Natural killer cell (primary cell): ENCODE data around the gene GAGE13. TPM values are rescaled to one million over a fixed set of nuclear protein-coding genes. Genes with fewer than 3 reads are reported as not detected.
A peak's percentile ranks its signal among the peaks of the same experiment; 100 is the strongest.

Experiments used
- ATAC-seq, 3 donors: fragments of 150-1000 bp in 2 of 3; fragments of 200-7000 bp in 1 of 3; cut with Tn5 transposase; 1 replicate in 1 of 3; 2 replicates in 2 of 3; pipeline ENCODE4 v1.10.0; 2021; ENCODE audit warnings: mild to moderate bottlenecking in 2 of 3, moderate library complexity in 2 of 3
- DNase-seq, 2 donors: peaks; one replicate each; pipeline versions ENCODE4 v3.0.0 to v3.0.0-alpha.2; 2013 to 2021; ENCODE audit warnings: mixed read lengths in 1 of 2
- H3K27ac ChIP-seq: one replicate; pipeline ENCODE4 v1.5.1; 2013; ENCODE audit warnings: mild to moderate bottlenecking, low read length
- H3K27me3 ChIP-seq: one replicate; pipeline ENCODE4 v1.6.1; 2013; ENCODE audit warnings: low read length; ENCODE audit not compliant: control insufficient read depth, insufficient read depth
- H3K36me3 ChIP-seq: one replicate; pipeline ENCODE4 v1.6.1; 2013; ENCODE audit warnings: low read length; ENCODE audit not compliant: control insufficient read depth, insufficient read depth
- H3K4me1 ChIP-seq: one replicate; pipeline ENCODE4 v1.6.1; 2013; ENCODE audit warnings: low read length; ENCODE audit not compliant: control insufficient read depth, insufficient read depth
- H3K4me3 ChIP-seq: one replicate; pipeline ENCODE4 v1.5.1; 2013; ENCODE audit warnings: low read length
- H3K9me3 ChIP-seq: one replicate; pipeline ENCODE4 v1.6.1; 2013; ENCODE audit warnings: low read length; ENCODE audit not compliant: control insufficient read depth, insufficient read depth
- H3K27ac Mint-ChIP-seq, 2 donors: one replicate each; pipeline ENCODE4 v1.8.0; 2022; ENCODE audit warnings: mild to moderate bottlenecking in 2 of 2, mixed read lengths in 2 of 2, moderate library complexity in 1 of 2
- H3K27me3 Mint-ChIP-seq, 2 donors: one replicate each; pipeline ENCODE4 v1.8.0; 2022; ENCODE audit warnings: low read depth in 2 of 2, mixed read lengths in 2 of 2
- H3K36me3 Mint-ChIP-seq: one replicate; pipeline ENCODE4 v1.8.0; 2022; ENCODE audit warnings: mixed read lengths
- H3K4me1 Mint-ChIP-seq, 2 donors: one replicate each; pipeline ENCODE4 v1.8.0; 2022; ENCODE audit warnings: mixed read lengths in 2 of 2
- H3K4me3 Mint-ChIP-seq: one replicate; pipeline ENCODE4 v1.8.0; 2022; ENCODE audit warnings: mild to moderate bottlenecking, moderate library complexity, mixed read lengths
- H3K9me3 Mint-ChIP-seq, 2 donors: one replicate each; pipeline ENCODE4 v1.8.0; 2022; ENCODE audit warnings: mixed read lengths in 2 of 2
- CTCF ChIP-seq: fragments of 200-600 bp; IDR thresholded peaks from one replicate; pipeline ENCODE4 v1.8.0; 2022; ENCODE audit warnings: antibody characterized with exemption
- WGBS: methylation state at CpG from one replicate; pipeline ENCODE4 v1.1.7; 2013; ENCODE audit warnings: missing lambda C conversion rate; ENCODE audit not compliant: insufficient coverage; 5-methylcytosine and 5-hydroxymethylcytosine counted together
- intact Hi-C: fragments of 100-400 bp; cut with micrococcal nuclease; formaldehyde crosslinking; loops from one replicate; pipeline ENCODE4 v1.14.2; 2022
- total RNA-seq, 4 donors: library from RNA; stranded (reverse); fragments of 120-200 nt in 1 of 4; gene quantifications; one replicate each; pipeline versions ENCODE4 v1.2.3 to v1.2.4, GENCODE V29; 2013 to 2022

Gene GAGE13
- total RNA-seq, 3 donors from 2014 or later (not counting 1 experiment from before 2014, with no cell fraction given) = not detected

- DNase-seq = peak in 1 of 2 donors; percentile 64
- H3K4me3 ChIP-seq = peak overlapping the region; percentile 29
- no peaks in the 10 kb centered on the region for H3K36me3 Mint-ChIP-seq
- H3K36me3 ChIP-seq = no peaks in the 10 kb centered on the region
- peak overlapping the region; percentile 92 to 94 for H3K27ac Mint-ChIP-seq
- no peaks in the 10 kb centered on the region for H3K9me3 ChIP-seq
- peaks cover 23 to 24% of the 10 kb centered on the region in 2 donors for H3K4me1 Mint-ChIP-seq
- intact Hi-C loops = loop anchor here (1.0 kb wide), 1 partner anchor 39 kb away; the partner anchor contains the start of gene PPP1R3F
- ATAC-seq = peak in 2 of 3 donors; percentile 44 to 51
- TF ChIP-seq CTCF = no peak
- H3K27ac ChIP-seq = peak overlapping the region; percentile 82
- no peaks in the 10 kb centered on the region for H3K27me3 ChIP-seq
- peak overlapping the region; percentile 92 for H3K4me3 Mint-ChIP-seq
- peaks cover 30% of the 10 kb centered on the region for H3K4me1 ChIP-seq
- 39% methylated on average over 15 of the region's 15 CpGs for WGBS
- H3K9me3 Mint-ChIP-seq = no peaks in the 10 kb centered on the region
- H3K27me3 Mint-ChIP-seq = peaks cover 0 to 29% of the 10 kb centered on the region in 2 donors
Observed at GRCh38 chrX:49308604-49309269, 22.6 kb upstream of the GAGE13 start.

- H3K4me3 Mint-ChIP-seq = peak overlapping the region; percentile 92
- Histone ChIP-seq H3K9me3 (no peaks in the 10 kb centered on the region), H3K4me3 (peak overlapping the region; percentile 29), H3K27me3 (no peaks in the 10 kb centered on the region), H3K4me1 (peaks cover 30% of the 10 kb centered on the region), H3K27ac (peak overlapping the region; percentile 82), H3K36me3 (no peaks in the 10 kb centered on the region)
- H3K27ac Mint-ChIP-seq = peak overlapping the region; percentile 92 to 94
- peaks cover 0 to 27% of the 10 kb centered on the region in 2 donors for H3K27me3 Mint-ChIP-seq
- 15% methylated on average over 6 of the region's 8 CpGs for WGBS
- no peak for TF ChIP-seq CTCF
- H3K36me3 Mint-ChIP-seq = no peaks in the 10 kb centered on the region
- H3K9me3 Mint-ChIP-seq = no peaks in the 10 kb centered on the region
- peak; percentile 80 to 87 (median 82) for ATAC-seq
- DNase-seq = peak; percentile 25 to 55
- intact Hi-C loops = loop anchor here (1.0 kb wide), 1 partner anchor 40 kb away; the partner anchor contains the start of gene PPP1R3F
- peaks cover 23 to 24% of the 10 kb centered on the region in 2 donors for H3K4me1 Mint-ChIP-seq
Observed at GRCh38 chrX:49309401-49309981, 21.9 kb upstream of the GAGE13 start.

GRCh38 chrX:49310371-49310770 lies 21.0 kb upstream of the GAGE13 start:
- Mint-ChIP-seq H3K9me3 (no peaks in the 10 kb centered on the region), H3K4me3 (peak overlapping the region; percentile 92), H3K36me3 (no peaks in the 10 kb centered on the region), H3K4me1 (peaks cover 23 to 24% of the 10 kb centered on the region in 2 donors), H3K27ac (peak overlapping the region in 1 of 2 donors; percentile 94), H3K27me3 (peaks cover 0 to 27% of the 10 kb centered on the region in 2 donors)
- ATAC-seq (no peak), DNase-seq (no peak)
- intact Hi-C loops = no loop called here
- Histone ChIP-seq H3K36me3 (no peaks in the 10 kb centered on the region), H3K4me1 (peaks cover 30% of the 10 kb centered on the region), H3K4me3 (no peak overlapping the region), H3K27ac (peak overlapping the region; percentile 82), H3K9me3 (no peaks in the 10 kb centered on the region), H3K27me3 (no peaks in the 10 kb centered on the region)
- TF ChIP-seq CTCF = no peak
- WGBS = over 99% methylated on average over 14 of the region's 18 CpGs
